ENCODE measurements around the gene PDP2.

PDP2 gene

GRCh38 chr16:66898933-66899309 is 18.6 kb downstream of the PDP2 start:
- Histone ChIP-seq H3K9ac (ENCODE audit: low read length) (no peak overlapping the region), H3K9me2 (replicated peaks; ENCODE audit: insufficient read depth, low read length) (no peaks in the 10 kb centered on the region), H3K4me2 (ENCODE audit: low read depth, low read length) (no peak overlapping the region), H3K36me3 (replicated peaks; ENCODE audit: insufficient read depth, low read length) (no peaks in the 10 kb centered on the region), H3K27me3 (replicated peaks; ENCODE audit: insufficient read depth, low read length) (no peaks in the 10 kb centered on the region), H3K4me3 (ENCODE audit: low read length) (no peak overlapping the region), H2AFZ (ENCODE audit: low read length) (no peak overlapping the region), H3K9me3 (replicated peaks; ENCODE audit: insufficient read depth, low read length) (no peaks in the 10 kb centered on the region), H3F3A (ENCODE audit: insufficient read depth, low read length) (no peaks in the 10 kb centered on the region), H3K27ac (ENCODE audit: low read length) (no peak overlapping the region), H3K79me2 (ENCODE audit: low read length) (no peaks in the 10 kb centered on the region), H3K4me1 (ENCODE audit: low read length) (no peaks in the 10 kb centered on the region), H4K20me1 (ENCODE audit: insufficient read depth, low read length) (no peaks in the 10 kb centered on the region)
- no peak for DNase-seq
- no peak for TF ChIP-seq CTCF (IDR thresholded peaks at IDR 0.05; ENCODE audit: low read length)
- TF ChIP-seq EZH2phosphoT487 (IDR thresholded peaks at IDR 0.05; ENCODE audit: low read length) = no peak
- no peak for TF ChIP-seq EZH2 (optimal IDR thresholded peaks at IDR 0.05; ENCODE audit: low read depth, low read length)

GRCh38 chr16:66899310-66899944 is 19.1 kb downstream of the PDP2 start:
- Histone ChIP-seq H3K9ac (ENCODE audit: low read length) (no peak overlapping the region), H3K9me3 (replicated peaks; ENCODE audit: insufficient read depth, low read length) (no peaks in the 10 kb centered on the region), H3K79me2 (ENCODE audit: low read length) (no peaks in the 10 kb centered on the region), H3F3A (ENCODE audit: insufficient read depth, low read length) (no peaks in the 10 kb centered on the region), H2AFZ (ENCODE audit: low read length) (no peak overlapping the region), H3K4me3 (ENCODE audit: low read length) (no peak overlapping the region), H3K4me2 (ENCODE audit: low read depth, low read length) (no peak overlapping the region), H3K9me2 (replicated peaks; ENCODE audit: insufficient read depth, low read length) (no peaks in the 10 kb centered on the region), H3K36me3 (replicated peaks; ENCODE audit: insufficient read depth, low read length) (no peaks in the 10 kb centered on the region), H4K20me1 (ENCODE audit: insufficient read depth, low read length) (no peaks in the 10 kb centered on the region), H3K27ac (ENCODE audit: low read length) (no peak overlapping the region), H3K27me3 (replicated peaks; ENCODE audit: insufficient read depth, low read length) (no peaks in the 10 kb centered on the region), H3K4me1 (ENCODE audit: low read length) (no peaks in the 10 kb centered on the region)
- no peak for TF ChIP-seq CTCF (IDR thresholded peaks at IDR 0.05; ENCODE audit: low read length)
- no peak for TF ChIP-seq EZH2 (optimal IDR thresholded peaks at IDR 0.05; ENCODE audit: low read depth, low read length)
- no peak for TF ChIP-seq EZH2phosphoT487 (IDR thresholded peaks at IDR 0.05; ENCODE audit: low read length)
- DNase-seq = no peak

DNA sequence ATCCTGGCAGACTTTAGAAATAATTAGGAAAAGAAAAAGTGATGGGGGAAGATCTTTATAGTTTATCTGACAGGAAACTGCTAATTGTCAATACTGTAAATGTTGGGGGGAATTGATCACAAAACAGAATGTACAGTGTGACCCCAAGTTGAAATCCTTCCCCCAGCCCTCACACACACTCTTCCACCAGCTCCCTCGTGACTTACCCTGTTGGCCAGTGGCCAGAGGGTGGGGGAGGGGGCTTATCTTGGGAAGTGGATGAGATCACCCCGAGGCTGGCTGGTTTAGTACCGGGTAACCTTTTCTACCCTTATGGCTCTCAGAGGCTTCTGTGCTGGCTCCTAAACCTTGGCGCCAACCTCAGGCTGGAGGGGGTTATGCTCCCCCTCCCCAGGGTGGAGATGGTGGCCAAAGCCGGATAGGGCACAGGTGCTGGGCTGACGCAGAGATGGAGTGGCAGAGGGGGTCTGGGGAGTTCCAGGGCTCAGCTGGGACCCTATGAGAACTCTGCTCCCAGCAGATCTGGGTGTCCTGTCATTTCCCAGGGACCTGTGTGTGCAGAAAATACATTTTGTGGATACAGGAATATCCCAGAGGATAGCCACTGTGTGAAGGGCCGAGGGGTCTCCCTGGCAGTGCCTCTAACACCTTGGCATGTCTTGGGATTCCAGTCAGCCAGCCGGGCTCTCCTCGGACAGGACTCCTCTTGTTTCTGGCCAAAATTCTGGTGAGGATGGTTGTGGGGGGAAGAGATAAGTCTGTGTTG is 19.8 kb downstream of the PDP2 start:
- no peak overlapping the region for H3K4me2 ChIP-seq (ENCODE audit: low read depth, low read length)
- peaks cover under 1% of the 10 kb centered on the region; the same call in 1 of the 2 replicates for H3K4me1 ChIP-seq (ENCODE audit: low read length)
- no peaks in the 10 kb centered on the region for H4K20me1 ChIP-seq (ENCODE audit: insufficient read depth, low read length)
- TF ChIP-seq CTCF (IDR thresholded peaks at IDR 0.05; ENCODE audit: low read length) = no peak
- no peaks in the 10 kb centered on the region for H3F3A ChIP-seq (ENCODE audit: insufficient read depth, low read length)
- no peaks in the 10 kb centered on the region for H3K9me3 ChIP-seq (replicated peaks; ENCODE audit: insufficient read depth, low read length)
- no peak overlapping the region for H3K4me3 ChIP-seq (ENCODE audit: low read length)
- DNase-seq = no peak
- H3K27ac ChIP-seq (ENCODE audit: low read length) = no peak overlapping the region
- H3K9ac ChIP-seq (ENCODE audit: low read length) = no peak overlapping the region
- H3K36me3 ChIP-seq (replicated peaks; ENCODE audit: insufficient read depth, low read length) = no peaks in the 10 kb centered on the region
- H3K79me2 ChIP-seq (ENCODE audit: low read length) = no peaks in the 10 kb centered on the region
- H3K27me3 ChIP-seq (replicated peaks; ENCODE audit: insufficient read depth, low read length) = no peaks in the 10 kb centered on the region
- H2AFZ ChIP-seq (ENCODE audit: low read length) = no peak overlapping the region
- H3K9me2 ChIP-seq (replicated peaks; ENCODE audit: insufficient read depth, low read length) = no peaks in the 10 kb centered on the region

Data from MM.1S (cell line).